Right atrium auricular region (tissue), 2 donors: ENCODE data around the gene MRTFA. TPM values are rescaled to one million over a fixed set of nuclear protein-coding genes. Genes with fewer than 3 reads are reported as not detected.
A peak's percentile ranks its signal among the peaks of the same experiment; 100 is the strongest.
"Not testable (repeated sequence)": the region's sequence is repeated elsewhere in the genome, so short reads cannot be mapped to it uniquely, and the experiment has no call there.

Source experiments
- DNase-seq: peaks from one replicate; pipeline ENCODE4 v3.0.0-alpha.2; 2019; ENCODE audit warnings: low spot score
- H3K27ac ChIP-seq, 2 donors: fragments of 200-600 bp; sonication (generic); 1 replicate in 1 of 2; 2 replicates in 1 of 2; pipeline ENCODE4 v1.5.1; 2016 to 2019
- H3K27me3 ChIP-seq, 2 donors: fragments of 200-600 bp; sonication (generic); one replicate each; pipeline versions ENCODE4 v1.5.1 to v1.6.0; 2017 to 2019
- H3K36me3 ChIP-seq: fragments of 200-600 bp; sonication (generic); one replicate; pipeline ENCODE4 v1.5.1; 2016
- H3K4me1 ChIP-seq, 2 donors: fragments of 200-600 bp; sonication (generic); one replicate each; pipeline versions ENCODE4 v1.5.1 to v1.6.0; 2017 to 2019
- H3K4me3 ChIP-seq, 2 donors: fragments of 200-600 bp; sonication (generic); 1 replicate in 1 of 2; 2 replicates in 1 of 2; pipeline ENCODE4 v1.5.1; 2017 to 2019; ENCODE audit warnings: mild to moderate bottlenecking in 1 of 2, moderate library complexity in 1 of 2
- H3K9me3 ChIP-seq, 2 donors: fragments of 200-600 bp; sonication (generic); one replicate each; pipeline ENCODE4 v1.5.1; 2019
- total RNA-seq, 2 donors: library from RNA; depleted of rRNA; stranded (reverse); fragments of >200 nt; gene quantifications; one replicate each; pipeline ENCODE4 v1.1.0, GENCODE V29; 2016
- TF ChIP-seq, protein P1 (sequence below), 2 donors: fragments of 200-600 bp; sonication (generic); IDR thresholded peaks; one replicate each; pipeline ENCODE4 v1.5.1; 2019; ENCODE audit warnings: antibody characterized with exemption in 2 of 2

The MRTFA gene
- total RNA-seq, 2 donors from 2014 or later, result 45.8 to 55.2 TPM

DNA sequence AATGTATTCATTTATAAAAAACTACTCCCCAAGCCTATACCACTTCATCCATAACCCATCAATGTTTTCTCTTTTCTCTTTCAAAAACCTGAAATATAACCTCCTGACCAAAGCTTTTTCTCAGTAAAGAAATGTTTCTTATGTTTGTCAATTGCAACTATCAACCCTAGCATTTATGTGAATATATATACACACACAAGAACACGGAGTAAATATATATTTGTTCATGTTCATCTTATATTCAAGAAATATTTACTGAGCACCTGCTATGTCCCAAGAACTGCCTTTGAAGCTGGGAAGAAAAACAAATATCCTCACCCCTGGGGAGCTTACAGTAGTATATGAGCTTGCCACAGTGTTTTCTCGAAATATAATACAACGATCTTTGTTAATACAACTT lies 3.5 kb downstream of the MRTFA start:
- Histone ChIP-seq H3K9me3 (no peaks in the 10 kb centered on the region), H3K4me1 (peaks cover 0 to 36% of the 10 kb centered on the region in 2 donors), H3K36me3 (no peaks in the 10 kb centered on the region), H3K27me3 (no peaks in the 10 kb centered on the region), H3K27ac (no peak overlapping the region), H3K4me3 (no peak overlapping the region)
- DNase-seq, result no peak
- TF ChIP-seq, protein P1, sequence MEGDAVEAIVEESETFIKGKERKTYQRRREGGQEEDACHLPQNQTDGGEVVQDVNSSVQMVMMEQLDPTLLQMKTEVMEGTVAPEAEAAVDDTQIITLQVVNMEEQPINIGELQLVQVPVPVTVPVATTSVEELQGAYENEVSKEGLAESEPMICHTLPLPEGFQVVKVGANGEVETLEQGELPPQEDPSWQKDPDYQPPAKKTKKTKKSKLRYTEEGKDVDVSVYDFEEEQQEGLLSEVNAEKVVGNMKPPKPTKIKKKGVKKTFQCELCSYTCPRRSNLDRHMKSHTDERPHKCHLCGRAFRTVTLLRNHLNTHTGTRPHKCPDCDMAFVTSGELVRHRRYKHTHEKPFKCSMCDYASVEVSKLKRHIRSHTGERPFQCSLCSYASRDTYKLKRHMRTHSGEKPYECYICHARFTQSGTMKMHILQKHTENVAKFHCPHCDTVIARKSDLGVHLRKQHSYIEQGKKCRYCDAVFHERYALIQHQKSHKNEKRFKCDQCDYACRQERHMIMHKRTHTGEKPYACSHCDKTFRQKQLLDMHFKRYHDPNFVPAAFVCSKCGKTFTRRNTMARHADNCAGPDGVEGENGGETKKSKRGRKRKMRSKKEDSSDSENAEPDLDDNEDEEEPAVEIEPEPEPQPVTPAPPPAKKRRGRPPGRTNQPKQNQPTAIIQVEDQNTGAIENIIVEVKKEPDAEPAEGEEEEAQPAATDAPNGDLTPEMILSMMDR (IDR thresholded peaks at IDR 0.05), result no peak

DNA sequence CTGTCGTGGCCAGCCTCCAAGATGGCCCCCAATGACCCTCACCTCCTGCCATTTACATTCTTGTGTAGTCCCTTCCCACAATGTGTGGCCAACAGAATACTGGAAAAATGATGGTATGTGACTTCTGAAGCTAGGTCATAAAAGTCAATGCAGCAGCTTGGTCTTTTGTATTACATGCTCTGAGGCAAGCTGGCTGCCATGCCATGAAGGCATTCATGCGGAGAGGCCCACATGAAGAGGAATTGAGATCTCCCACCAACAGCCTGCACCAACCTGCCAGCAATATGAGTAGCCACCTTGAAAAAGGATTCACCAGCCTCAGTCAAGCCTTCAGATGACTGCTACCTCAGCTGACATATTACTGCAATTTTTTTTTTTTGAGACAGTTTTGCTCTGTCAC lies 4.6 kb downstream of the MRTFA start:
- no peak overlapping the region for H3K27ac ChIP-seq
- H3K36me3 ChIP-seq, result no peaks in the 10 kb centered on the region
- no peaks in the 10 kb centered on the region for H3K9me3 ChIP-seq
- peaks cover 0 to 35% of the 10 kb centered on the region in 2 donors for H3K4me1 ChIP-seq
- no peaks in the 10 kb centered on the region for H3K27me3 ChIP-seq
- no peak for DNase-seq
- H3K4me3 ChIP-seq, result no peak overlapping the region
- TF ChIP-seq, protein P1 (IDR thresholded peaks at IDR 0.05), result no peak

DNA sequence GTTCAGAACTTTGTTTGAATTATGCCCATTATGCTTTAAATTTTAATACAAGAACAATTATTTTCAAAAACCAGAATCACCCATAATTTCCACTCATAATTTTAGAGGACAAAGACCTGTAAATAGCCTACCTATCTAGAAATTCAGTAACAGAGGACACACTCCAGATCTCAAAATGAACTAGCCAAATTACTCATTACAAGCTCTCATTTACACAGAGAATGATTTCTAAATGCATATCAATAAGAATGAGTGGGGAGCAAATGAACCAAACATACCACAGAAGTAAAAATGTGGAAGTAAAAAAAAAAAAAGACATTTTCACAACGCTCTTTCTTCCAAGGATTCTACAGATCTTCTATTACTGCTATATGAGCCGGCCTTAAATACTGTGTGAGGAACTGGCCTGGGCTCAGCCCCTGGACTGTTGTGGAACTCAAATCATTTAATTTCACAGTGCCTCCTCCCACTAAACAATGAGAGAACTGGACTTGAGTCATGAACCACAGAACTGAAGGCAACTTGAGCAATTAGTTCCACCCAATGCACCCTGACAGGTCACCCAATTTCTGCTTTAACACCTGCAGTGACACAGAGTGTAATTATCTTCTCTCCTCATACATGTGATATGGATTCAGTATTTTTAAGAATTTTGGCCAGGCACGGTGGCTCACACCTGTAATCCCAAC lies 8.0 kb downstream of the MRTFA start:
- H3K27ac ChIP-seq, result no peak overlapping the region
- H3K27me3 ChIP-seq, result no peaks in the 10 kb centered on the region
- H3K9me3 ChIP-seq, result no peaks in the 10 kb centered on the region
- no peak for DNase-seq
- no peaks in the 10 kb centered on the region for H3K36me3 ChIP-seq
- H3K4me1 ChIP-seq, result peaks cover 0 to 39% of the 10 kb centered on the region in 2 donors
- no peak overlapping the region for H3K4me3 ChIP-seq
- TF ChIP-seq, protein P1 (IDR thresholded peaks at IDR 0.05), result no peak

DNA sequence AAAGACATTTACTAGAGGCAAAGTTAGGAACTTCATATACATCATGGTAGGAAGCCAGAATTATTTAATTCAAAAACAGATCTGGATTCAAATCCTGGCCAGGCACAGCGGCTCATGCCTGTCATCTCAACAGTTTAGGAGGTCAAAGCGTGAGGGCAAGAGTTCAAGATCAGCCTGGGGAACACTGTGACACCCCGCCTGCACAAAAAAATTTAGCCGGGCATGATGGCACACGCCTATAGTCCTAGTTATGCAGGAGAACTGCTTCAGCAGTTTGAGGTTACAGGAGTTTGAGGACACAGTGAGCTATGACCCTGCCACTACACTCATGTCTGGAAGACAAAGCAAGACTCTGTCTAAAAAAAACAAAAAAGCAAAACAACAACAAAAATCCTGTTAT lies 8.9 kb downstream of the MRTFA start:
- DNase-seq, result no peak
- Histone ChIP-seq H3K4me3 (no peak overlapping the region), H3K4me1 (peaks cover 0 to 39% of the 10 kb centered on the region in 2 donors), H3K27ac (no peak overlapping the region), H3K27me3 (no peaks in the 10 kb centered on the region), H3K36me3 (no peaks in the 10 kb centered on the region), H3K9me3 (no peaks in the 10 kb centered on the region)
- TF ChIP-seq, protein P1 (IDR thresholded peaks at IDR 0.05), result no peak

DNA sequence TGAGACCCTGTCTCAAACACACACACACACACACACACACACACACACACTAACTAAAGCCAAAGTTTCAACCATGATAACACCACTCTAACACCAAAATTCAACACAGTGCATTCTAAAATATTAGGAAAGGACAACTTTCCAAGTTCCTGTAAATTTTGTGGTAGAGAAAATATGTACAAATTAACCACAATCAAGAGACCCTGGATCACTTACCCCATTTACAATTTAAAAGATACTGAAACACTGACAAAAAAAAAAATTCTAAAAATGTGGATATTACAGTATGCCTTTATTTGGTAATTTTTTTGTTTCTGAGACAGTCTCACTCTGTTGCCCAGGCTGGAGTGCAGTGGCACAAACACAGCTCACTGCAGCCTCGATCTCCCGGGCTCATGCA lies 9.7 kb downstream of the MRTFA start:
- Histone ChIP-seq H3K27me3 (no peaks in the 10 kb centered on the region), H3K27ac (no peak overlapping the region), H3K4me3 (no peak overlapping the region), H3K9me3 (no peaks in the 10 kb centered on the region), H3K4me1 (peaks cover 0 to 39% of the 10 kb centered on the region in 2 donors), H3K36me3 (no peaks in the 10 kb centered on the region)
- TF ChIP-seq, protein P1 (IDR thresholded peaks at IDR 0.05), result no peak
- no peak for DNase-seq

DNA sequence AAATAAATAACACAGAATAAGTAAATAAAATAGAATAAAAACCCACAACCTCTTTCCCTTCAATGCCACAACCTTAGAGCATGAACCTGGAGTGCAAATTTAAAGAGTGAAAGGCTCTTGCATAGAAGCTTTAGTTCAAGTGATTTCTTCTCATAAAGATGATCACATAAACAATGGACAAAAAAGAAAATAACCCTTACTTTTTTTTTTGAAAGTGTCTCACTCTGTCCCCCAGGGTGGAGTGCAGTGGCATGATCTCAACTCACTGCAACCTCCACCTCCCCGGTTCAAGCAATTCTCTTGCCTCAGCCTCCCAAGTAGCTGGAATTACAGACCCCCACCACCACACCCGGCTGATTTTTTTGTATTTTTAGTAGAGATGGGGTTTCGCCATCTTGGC lies 10.7 kb downstream of the MRTFA start:
- not testable (repeated sequence) for DNase-seq, H3K27me3 ChIP-seq, H3K36me3 ChIP-seq, H3K9me3 ChIP-seq, H3K4me3 ChIP-seq, H3K27ac ChIP-seq
- peaks cover 0 to 39% of the 10 kb centered on the region in 2 donors for H3K4me1 ChIP-seq

DNA sequence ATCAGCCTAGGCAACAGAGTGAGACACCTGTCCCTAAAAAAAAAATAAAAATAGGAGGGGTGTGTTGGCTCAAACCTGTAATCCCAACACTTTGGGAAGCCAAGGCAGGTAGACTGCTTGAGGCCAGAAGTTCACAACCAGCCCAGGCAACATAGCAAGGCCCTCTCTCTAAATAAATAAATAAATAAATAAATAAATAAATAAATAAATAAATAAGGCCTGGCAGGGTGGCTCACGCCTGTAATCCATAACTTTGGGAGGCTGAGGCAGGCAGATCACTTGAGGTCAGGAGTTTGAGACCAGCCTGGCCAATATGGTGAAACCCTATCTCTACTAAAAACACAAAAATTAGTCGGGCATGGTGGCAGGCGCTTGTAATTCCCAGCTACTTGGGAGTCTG lies 11.2 kb downstream of the MRTFA start:
- not testable (repeated sequence) for H3K9me3 ChIP-seq, DNase-seq, H3K27me3 ChIP-seq, H3K4me3 ChIP-seq, H3K36me3 ChIP-seq
- Histone ChIP-seq H3K27ac (peak overlapping the region in 1 of 2 donors; percentile 50), H3K4me1 (peaks cover 0 to 39% of the 10 kb centered on the region in 2 donors)
